NCI-H2107 treated with DMSO at 0.1 percent for 48 hours (cell line): ENCODE measurements around the gene WDR20.

Experiments
- DNase-seq: peaks from one replicate; lab custom pipeline; 2025; ENCODE audit not compliant: unreplicated experiment; lab: John Stamatoyannopoulos, UW

Gene WDR20

GRCh38 chr14:102215576-102216250, 76.0 kb downstream of the WDR20 start:
- peak; percentile 72 for DNase-seq

GRCh38 chr14:102217399-102217798, 77.7 kb downstream of the WDR20 start:
- DNase-seq: no peak

GRCh38 chr14:102217987-102218421, 78.3 kb downstream of the WDR20 start:
- DNase-seq: no peak

GRCh38 chr14:102218688-102219087, 79.0 kb downstream of the WDR20 start:
- no peak for DNase-seq

GRCh38 chr14:102219316-102219715, 79.6 kb downstream of the WDR20 start:
- no peak for DNase-seq

GRCh38 chr14:102220031-102220430, 80.3 kb downstream of the WDR20 start:
- peak; percentile 83 for DNase-seq

GRCh38 chr14:102221026-102221425, 81.3 kb downstream of the WDR20 start:
- DNase-seq: no peak

GRCh38 chr14:102222009-102222575, 82.4 kb downstream of the WDR20 start:
- no peak for DNase-seq

GRCh38 chr14:102222751-102223150, 83.1 kb downstream of the WDR20 start:
- no peak for DNase-seq

GRCh38 chr14:102223682-102224081, 84.0 kb downstream of the WDR20 start:
- DNase-seq: no peak

GRCh38 chr14:102225386-102225785, 85.7 kb downstream of the WDR20 start:
- no peak for DNase-seq

- no peak for DNase-seq
These were observed 86.2 kb downstream of the WDR20 start for GRCh38 chr14:102225936-102226335.

- no peak for DNase-seq
These were observed 86.8 kb downstream of the WDR20 start for GRCh38 chr14:102226356-102227125.

- DNase-seq: no peak
These were observed 87.7 kb downstream of the WDR20 start for GRCh38 chr14:102227184-102227964.

- no peak for DNase-seq
These were observed 89.5 kb downstream of the WDR20 start for GRCh38 chr14:102229071-102229738.

GRCh38 chr14:102229739-102230092, 90.0 kb downstream of the WDR20 start:
- DNase-seq: no peak

- DNase-seq: no peak
These were observed 90.9 kb downstream of the WDR20 start for GRCh38 chr14:102230481-102231210.

- DNase-seq: peak; percentile 80
These were observed 92.0 kb downstream of the WDR20 start for GRCh38 chr14:102231476-102232347.

GRCh38 chr14:102232348-102232625, 92.6 kb downstream of the WDR20 start:
- DNase-seq: no peak

GRCh38 chr14:102233081-102233480, 93.4 kb downstream of the WDR20 start:
- no peak for DNase-seq
